Astrocyte (in vitro differentiated cells and primary cell): ENCODE measurements around the gene TRMT1. TPM values are rescaled to one million over a fixed set of nuclear protein-coding genes. Genes with fewer than 3 reads are reported as not detected.

Experiments
- DNase-seq: peaks from one replicate; pipeline ENCODE4 v3.0.0-alpha.2; 2010; ENCODE audit warnings: low read depth
- FAIRE-seq: peaks from 2 replicates; lab custom pipeline; 2011; peaks lifted over from hg19 to GRCh38; lab: Jason Lieb, UNC
- H2AFZ ChIP-seq: 2 replicates; pipeline ENCODE4 v1.6.0; 2012; ENCODE audit warnings: low read depth, low read length, inconsistent platforms
- H3K27ac ChIP-seq: 2 replicates; pipeline ENCODE4 v1.5.1; 2011; ENCODE audit warnings: low read depth, low read length, inconsistent platforms
- H3K27me3 ChIP-seq: 2 replicates; pipeline ENCODE4 v1.6.0; 2011; ENCODE audit warnings: low read length, inconsistent platforms; ENCODE audit not compliant: insufficient read depth
- H3K36me3 ChIP-seq: 2 replicates; pipeline ENCODE4 v1.5.1; 2011; ENCODE audit warnings: low read length, inconsistent platforms; ENCODE audit not compliant: insufficient read depth
- H3K4me1 ChIP-seq: 2 replicates; pipeline ENCODE4 v1.5.1; 2011; ENCODE audit warnings: low read length, inconsistent platforms; ENCODE audit not compliant: insufficient read depth
- H3K4me2 ChIP-seq: 2 replicates; pipeline ENCODE4 v1.6.0; 2012; ENCODE audit warnings: low read length, inconsistent platforms
- H3K4me3 ChIP-seq: 2 replicates; pipeline ENCODE4 v1.5.1; 2011; ENCODE audit warnings: low read depth, mild to moderate bottlenecking, low read length, inconsistent platforms; ENCODE audit not compliant: insufficient read depth
- H3K79me2 ChIP-seq: 2 replicates; pipeline ENCODE4 v1.6.0; 2012; ENCODE audit warnings: mild to moderate bottlenecking, low read length, inconsistent platforms; ENCODE audit not compliant: insufficient read depth
- H3K9ac ChIP-seq: 2 replicates; pipeline ENCODE4 v1.6.0; 2012; ENCODE audit warnings: mild to moderate bottlenecking, low read length, inconsistent platforms
- H3K9me3 ChIP-seq: 2 replicates; pipeline ENCODE4 v1.5.1; 2012; ENCODE audit warnings: low read depth, mild to moderate bottlenecking, low read length, inconsistent platforms; ENCODE audit not compliant: insufficient read depth
- H4K20me1 ChIP-seq: 2 replicates; pipeline ENCODE4 v1.6.0; 2012; ENCODE audit warnings: low read length, inconsistent platforms; ENCODE audit not compliant: insufficient read depth
- H3K27ac Mint-ChIP-seq: one replicate; pipeline ENCODE4 v1.8.0; 2021; ENCODE audit warnings: mild to moderate bottlenecking, mixed read lengths; ENCODE audit not compliant: unreplicated experiment
- H3K27me3 Mint-ChIP-seq: one replicate; pipeline ENCODE4 v1.8.0; 2021; ENCODE audit warnings: low read depth, mixed read lengths; ENCODE audit not compliant: unreplicated experiment
- H3K36me3 Mint-ChIP-seq: one replicate; pipeline ENCODE4 v1.8.0; 2021; ENCODE audit warnings: low read depth, mixed read lengths; ENCODE audit not compliant: unreplicated experiment
- H3K4me1 Mint-ChIP-seq: one replicate; pipeline ENCODE4 v1.8.0; 2021; ENCODE audit warnings: low read depth, mixed read lengths; ENCODE audit not compliant: unreplicated experiment
- H3K4me3 Mint-ChIP-seq: one replicate; pipeline ENCODE4 v1.8.0; 2021; ENCODE audit warnings: mild to moderate bottlenecking, moderate library complexity, mixed read lengths; ENCODE audit not compliant: unreplicated experiment
- H3K9me3 Mint-ChIP-seq: one replicate; pipeline ENCODE4 v1.8.0; 2021; ENCODE audit warnings: mild to moderate bottlenecking, mixed read lengths; ENCODE audit not compliant: unreplicated experiment
- EZH2 ChIP-seq: IDR thresholded peaks from 2 replicates; pipeline ENCODE4 v1.6.1; 2012; ENCODE audit warnings: mild to moderate bottlenecking, low read length, inconsistent platforms; ENCODE audit not compliant: insufficient read depth
- total RNA-seq: library from RNA; stranded (reverse); gene quantifications from 2 replicates; pipeline ENCODE4 v1.2.1, GENCODE V29; 2021
- TF ChIP-seq, protein P1 (sequence below): IDR thresholded peaks from 2 replicates; pipeline ENCODE4 v1.5.1; 2011; ENCODE audit warnings: low read depth, mild to moderate bottlenecking, inconsistent platforms, low read length, moderate library complexity; ENCODE audit not compliant: insufficient read depth

Gene TRMT1
- total RNA-seq, 1 donor from 2014 or later, result 43.3 TPM

DNA sequence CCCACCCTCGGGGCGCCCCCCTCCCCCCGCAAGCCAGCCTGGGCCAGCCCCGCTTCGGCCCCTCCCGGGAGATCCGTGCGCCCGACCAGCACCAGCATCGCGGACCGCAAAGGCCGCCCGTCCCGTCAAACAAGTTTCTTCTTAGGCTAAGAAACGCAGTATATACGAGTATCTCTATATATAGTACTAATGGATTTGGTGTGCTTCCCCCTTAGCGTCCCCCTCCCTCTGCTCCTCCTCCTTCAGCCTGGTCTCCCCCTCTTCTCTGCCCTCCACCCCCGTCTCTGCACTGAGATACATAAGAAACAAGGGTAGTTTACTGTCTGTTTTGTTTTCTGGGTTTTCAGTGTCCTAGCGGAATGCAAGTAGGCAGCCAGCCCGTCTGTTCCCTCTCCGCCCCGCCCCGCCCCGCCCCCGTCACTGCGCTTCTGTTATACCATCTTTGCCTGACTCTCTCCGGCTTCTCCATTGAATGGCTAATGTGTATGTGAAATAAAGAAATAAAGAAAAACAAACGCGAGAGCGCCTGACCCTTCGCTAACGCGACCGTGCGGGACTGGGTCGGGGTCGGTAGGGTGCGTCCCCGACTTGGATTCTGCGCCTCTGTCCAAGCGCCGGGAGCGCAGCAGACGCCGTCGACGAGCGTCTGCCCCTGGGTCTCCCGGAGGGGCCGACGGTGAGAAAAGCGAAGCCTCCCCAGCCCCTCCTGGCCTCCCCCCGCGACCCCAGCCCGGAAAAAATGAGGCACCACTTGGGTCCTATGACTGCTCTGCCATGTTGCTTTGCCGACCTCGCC lies 18.1 kb downstream of the TRMT1 start:
- Histone ChIP-seq H3K4me3 (no peak overlapping the region), H3K36me3 (no peaks in the 10 kb centered on the region), H3K27me3 (no peaks in the 10 kb centered on the region), H3K79me2 (no peaks in the 10 kb centered on the region), H3K9me3 (no peaks in the 10 kb centered on the region), H3K27ac (no peak overlapping the region), H3K4me2 (peak overlapping the region; percentile 65), H2AFZ (no peak overlapping the region), H3K4me1 (peaks cover 14% of the 10 kb centered on the region), H4K20me1 (peaks cover 6% of the 10 kb centered on the region), H3K9ac (no peak overlapping the region)
- Mint-ChIP-seq H3K36me3 (peaks cover 5% of the 10 kb centered on the region), H3K27ac (no peak overlapping the region), H3K4me3 (no peak overlapping the region), H3K9me3 (peaks cover 10% of the 10 kb centered on the region), H3K4me1 (peaks cover 5% of the 10 kb centered on the region), H3K27me3 (peaks cover 38% of the 10 kb centered on the region)
- TF ChIP-seq, protein P1, sequence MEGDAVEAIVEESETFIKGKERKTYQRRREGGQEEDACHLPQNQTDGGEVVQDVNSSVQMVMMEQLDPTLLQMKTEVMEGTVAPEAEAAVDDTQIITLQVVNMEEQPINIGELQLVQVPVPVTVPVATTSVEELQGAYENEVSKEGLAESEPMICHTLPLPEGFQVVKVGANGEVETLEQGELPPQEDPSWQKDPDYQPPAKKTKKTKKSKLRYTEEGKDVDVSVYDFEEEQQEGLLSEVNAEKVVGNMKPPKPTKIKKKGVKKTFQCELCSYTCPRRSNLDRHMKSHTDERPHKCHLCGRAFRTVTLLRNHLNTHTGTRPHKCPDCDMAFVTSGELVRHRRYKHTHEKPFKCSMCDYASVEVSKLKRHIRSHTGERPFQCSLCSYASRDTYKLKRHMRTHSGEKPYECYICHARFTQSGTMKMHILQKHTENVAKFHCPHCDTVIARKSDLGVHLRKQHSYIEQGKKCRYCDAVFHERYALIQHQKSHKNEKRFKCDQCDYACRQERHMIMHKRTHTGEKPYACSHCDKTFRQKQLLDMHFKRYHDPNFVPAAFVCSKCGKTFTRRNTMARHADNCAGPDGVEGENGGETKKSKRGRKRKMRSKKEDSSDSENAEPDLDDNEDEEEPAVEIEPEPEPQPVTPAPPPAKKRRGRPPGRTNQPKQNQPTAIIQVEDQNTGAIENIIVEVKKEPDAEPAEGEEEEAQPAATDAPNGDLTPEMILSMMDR, result no peak
- no peak for TF ChIP-seq EZH2
- DNase-seq, result no peak
- FAIRE-seq, result no peak

DNA sequence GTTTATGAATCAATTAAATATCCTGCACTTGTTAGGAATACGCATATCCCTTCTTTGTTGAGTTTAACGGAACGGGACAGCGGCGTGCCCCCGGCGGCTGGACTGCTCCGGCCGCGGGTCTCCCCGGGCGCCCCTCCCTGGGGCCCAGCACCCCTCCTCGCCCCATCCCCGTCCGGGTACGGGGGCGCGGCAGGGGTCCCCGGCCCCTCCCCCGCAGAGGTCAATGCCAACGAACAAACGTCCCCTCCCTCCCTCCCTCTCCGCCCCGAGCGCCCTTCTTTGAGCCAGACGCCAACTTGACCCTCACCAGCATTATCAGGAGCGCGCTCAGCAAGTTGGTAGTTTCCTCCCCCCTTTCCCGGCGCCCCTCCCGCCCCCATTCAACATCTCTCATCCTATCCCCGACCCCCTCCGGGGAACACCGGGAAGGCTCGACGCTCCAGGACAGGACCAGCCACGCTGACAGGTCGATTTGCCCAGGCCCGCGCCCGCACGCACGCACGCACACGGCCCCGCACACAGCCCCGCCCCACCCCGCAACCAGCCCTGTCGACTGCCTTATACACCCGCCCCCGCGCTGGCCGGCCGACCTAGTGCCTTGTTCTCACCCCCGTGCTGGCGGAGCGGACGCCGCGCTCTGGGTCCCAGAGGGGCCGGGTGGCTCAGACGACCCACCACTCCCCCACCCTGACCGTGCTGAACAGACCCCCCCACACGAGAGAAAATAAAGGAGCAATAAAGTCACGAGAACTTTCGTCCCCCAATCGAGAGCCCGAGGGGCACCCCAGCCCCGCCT lies 18.9 kb downstream of the TRMT1 start:
- no peak overlapping the region for H3K27ac ChIP-seq
- no peak overlapping the region for H2AFZ ChIP-seq
- no peaks in the 10 kb centered on the region for H3K9me3 ChIP-seq
- no peak overlapping the region for H3K27ac Mint-ChIP-seq
- no peak overlapping the region for H3K4me3 ChIP-seq
- no peaks in the 10 kb centered on the region for H3K27me3 ChIP-seq
- peaks cover 5% of the 10 kb centered on the region for H3K36me3 Mint-ChIP-seq
- no peak for FAIRE-seq
- H3K27me3 Mint-ChIP-seq, result peaks cover 38% of the 10 kb centered on the region
- no peak overlapping the region for H3K4me3 Mint-ChIP-seq
- H3K4me1 Mint-ChIP-seq, result peaks cover 5% of the 10 kb centered on the region
- H3K9ac ChIP-seq, result no peak overlapping the region
- no peaks in the 10 kb centered on the region for H3K36me3 ChIP-seq
- TF ChIP-seq, protein P1, result no peak
- no peak for TF ChIP-seq EZH2
- H3K4me1 ChIP-seq, result peaks cover 21% of the 10 kb centered on the region
- peaks cover 6% of the 10 kb centered on the region for H4K20me1 ChIP-seq
- DNase-seq, result no peak
- H3K79me2 ChIP-seq, result no peaks in the 10 kb centered on the region
- peaks cover 10% of the 10 kb centered on the region for H3K9me3 Mint-ChIP-seq
- H3K4me2 ChIP-seq, result peak overlapping the region; percentile 5
